GM23338 (cell line): ENCODE results near the gene EML3.

Experiments
- CREB1 ChIP-seq: fragments of 250-450 bp; sonication (Bioruptor Pico); IDR thresholded peaks from 2 replicates; pipeline ENCODE4 v1.5.0; 2020; ENCODE audit warnings: low read depth, mild to moderate bottlenecking, moderate library complexity
- CTCF ChIP-seq, 2 experiments: fragments of 200-600 bp in 1 of 2; sonication (generic) in 1 of 2; conservative IDR thresholded peaks; 2 replicates each; pipeline versions ENCODE4 v1.5.1 to v1.6.1; 2016 to 2017; ENCODE audit warnings: antibody characterized with exemption in 2 of 2, low read depth in 2 of 2, mild to moderate bottlenecking in 2 of 2, moderate library complexity in 1 of 2
- ETS1 ChIP-seq: IDR thresholded peaks from 2 replicates; pipeline ENCODE4 v1.6.1; 2016; ENCODE audit warnings: antibody characterized with exemption
- EZH2 ChIP-seq: fragments of 200-600 bp; sonication (generic); IDR thresholded peaks from one replicate; pipeline ENCODE4 v1.8.0; 2017; ENCODE audit warnings: antibody characterized with exemption, mild to moderate bottlenecking, low read depth; ENCODE audit not compliant: unreplicated experiment
- EZH2phosphoT487 ChIP-seq: fragments of 200-600 bp; sonication (generic); IDR thresholded peaks from one replicate; pipeline ENCODE4 v1.8.1; 2018; ENCODE audit warnings: antibody characterized with exemption; ENCODE audit not compliant: unreplicated experiment
- JUNB ChIP-seq: IDR thresholded peaks from one replicate; pipeline ENCODE4 v1.6.1; 2016; ENCODE audit warnings: antibody characterized with exemption; ENCODE audit not compliant: unreplicated experiment
- NANOG ChIP-seq: IDR thresholded peaks from 2 replicates; pipeline ENCODE4 v1.6.1; 2016; ENCODE audit warnings: antibody characterized with exemption, borderline replicate concordance
- POLR2AphosphoS5 ChIP-seq: IDR thresholded peaks from 2 replicates; pipeline ENCODE4 v1.6.1; 2016; ENCODE audit warnings: antibody characterized with exemption, low read depth
- STAT1 ChIP-seq: IDR thresholded peaks from one replicate; pipeline ENCODE4 v1.6.1; 2016; ENCODE audit warnings: antibody characterized with exemption; ENCODE audit not compliant: unreplicated experiment
- ZNF114 ChIP-seq: fragments of 250-450 bp; sonication (Bioruptor Pico); IDR thresholded peaks from 2 replicates; pipeline ENCODE4 v1.5.0; 2020; ENCODE audit warnings: mild to moderate bottlenecking, moderate library complexity
- ZNF331 ChIP-seq: fragments of 250-450 bp; sonication (Bioruptor Pico); IDR thresholded peaks from 2 replicates; pipeline ENCODE4 v1.5.0; 2020; ENCODE audit warnings: low read depth, mild to moderate bottlenecking, moderate library complexity
- TF ChIP-seq, protein P1 (sequence below): IDR thresholded peaks from one replicate; pipeline ENCODE4 v1.6.1; 2018; ENCODE audit warnings: antibody characterized with exemption; ENCODE audit not compliant: unreplicated experiment

DNA sequence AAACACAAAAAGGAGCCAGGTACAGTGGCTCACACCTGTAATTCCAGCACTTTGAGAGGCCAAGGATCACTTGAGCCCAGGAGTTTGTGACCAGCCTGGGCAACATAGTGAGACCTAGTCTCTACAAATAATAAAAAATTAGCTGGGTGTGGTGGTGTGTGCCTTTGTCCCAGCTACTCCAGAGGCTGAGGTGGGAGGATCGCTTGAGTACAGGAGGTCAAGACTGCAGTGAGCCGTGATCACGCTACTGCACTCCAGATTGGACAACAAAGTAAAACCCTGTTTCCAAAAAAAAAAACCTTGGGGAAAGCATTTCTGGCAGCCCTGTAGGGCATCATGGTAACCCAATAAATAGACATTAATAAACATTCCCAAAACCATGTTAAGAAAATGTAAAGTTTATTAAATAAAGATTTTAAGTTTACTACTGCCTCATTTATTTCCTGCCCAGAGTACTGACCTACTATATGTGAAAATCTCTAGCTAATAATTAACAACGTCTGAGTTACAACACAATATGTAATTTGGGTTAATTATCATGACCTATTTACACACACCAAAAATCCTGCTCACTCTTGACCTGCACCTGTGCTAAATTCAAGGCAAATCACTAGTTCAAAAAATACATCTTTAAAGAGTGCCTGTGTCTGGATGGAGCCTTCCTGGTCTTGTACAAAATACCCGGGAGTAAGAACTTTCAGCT, 47.3 kb downstream of the EML3 start:
- TF ChIP-seq CTCF (conservative IDR thresholded peaks at IDR 0.05; ENCODE audit: low read depth in 2 of 2) (no peak), CREB1 (CRISPR knock-in tag) (no peak), EZH2phosphoT487 (no peak), EZH2 (no peak), NANOG (no peak), POLR2AphosphoS5 (no peak), ZNF114 (CRISPR knock-in tag) (no peak), STAT1 (no peak), ZNF331 (CRISPR knock-in tag) (no peak), JUNB (no peak), ETS1 (no peak)
- TF ChIP-seq, protein P1, sequence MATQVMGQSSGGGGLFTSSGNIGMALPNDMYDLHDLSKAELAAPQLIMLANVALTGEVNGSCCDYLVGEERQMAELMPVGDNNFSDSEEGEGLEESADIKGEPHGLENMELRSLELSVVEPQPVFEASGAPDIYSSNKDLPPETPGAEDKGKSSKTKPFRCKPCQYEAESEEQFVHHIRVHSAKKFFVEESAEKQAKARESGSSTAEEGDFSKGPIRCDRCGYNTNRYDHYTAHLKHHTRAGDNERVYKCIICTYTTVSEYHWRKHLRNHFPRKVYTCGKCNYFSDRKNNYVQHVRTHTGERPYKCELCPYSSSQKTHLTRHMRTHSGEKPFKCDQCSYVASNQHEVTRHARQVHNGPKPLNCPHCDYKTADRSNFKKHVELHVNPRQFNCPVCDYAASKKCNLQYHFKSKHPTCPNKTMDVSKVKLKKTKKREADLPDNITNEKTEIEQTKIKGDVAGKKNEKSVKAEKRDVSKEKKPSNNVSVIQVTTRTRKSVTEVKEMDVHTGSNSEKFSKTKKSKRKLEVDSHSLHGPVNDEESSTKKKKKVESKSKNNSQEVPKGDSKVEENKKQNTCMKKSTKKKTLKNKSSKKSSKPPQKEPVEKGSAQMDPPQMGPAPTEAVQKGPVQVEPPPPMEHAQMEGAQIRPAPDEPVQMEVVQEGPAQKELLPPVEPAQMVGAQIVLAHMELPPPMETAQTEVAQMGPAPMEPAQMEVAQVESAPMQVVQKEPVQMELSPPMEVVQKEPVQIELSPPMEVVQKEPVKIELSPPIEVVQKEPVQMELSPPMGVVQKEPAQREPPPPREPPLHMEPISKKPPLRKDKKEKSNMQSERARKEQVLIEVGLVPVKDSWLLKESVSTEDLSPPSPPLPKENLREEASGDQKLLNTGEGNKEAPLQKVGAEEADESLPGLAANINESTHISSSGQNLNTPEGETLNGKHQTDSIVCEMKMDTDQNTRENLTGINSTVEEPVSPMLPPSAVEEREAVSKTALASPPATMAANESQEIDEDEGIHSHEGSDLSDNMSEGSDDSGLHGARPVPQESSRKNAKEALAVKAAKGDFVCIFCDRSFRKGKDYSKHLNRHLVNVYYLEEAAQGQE = no peak
